Measurements from ENCODE around the gene DENND5A.

The DENND5A gene

GRCh38 chr11:9302448-9302847, 37.3 kb upstream of the DENND5A start:
- DNase-seq (ENCODE audit: extremely low spot score) = no peak
- TF ChIP-seq, protein P1, sequence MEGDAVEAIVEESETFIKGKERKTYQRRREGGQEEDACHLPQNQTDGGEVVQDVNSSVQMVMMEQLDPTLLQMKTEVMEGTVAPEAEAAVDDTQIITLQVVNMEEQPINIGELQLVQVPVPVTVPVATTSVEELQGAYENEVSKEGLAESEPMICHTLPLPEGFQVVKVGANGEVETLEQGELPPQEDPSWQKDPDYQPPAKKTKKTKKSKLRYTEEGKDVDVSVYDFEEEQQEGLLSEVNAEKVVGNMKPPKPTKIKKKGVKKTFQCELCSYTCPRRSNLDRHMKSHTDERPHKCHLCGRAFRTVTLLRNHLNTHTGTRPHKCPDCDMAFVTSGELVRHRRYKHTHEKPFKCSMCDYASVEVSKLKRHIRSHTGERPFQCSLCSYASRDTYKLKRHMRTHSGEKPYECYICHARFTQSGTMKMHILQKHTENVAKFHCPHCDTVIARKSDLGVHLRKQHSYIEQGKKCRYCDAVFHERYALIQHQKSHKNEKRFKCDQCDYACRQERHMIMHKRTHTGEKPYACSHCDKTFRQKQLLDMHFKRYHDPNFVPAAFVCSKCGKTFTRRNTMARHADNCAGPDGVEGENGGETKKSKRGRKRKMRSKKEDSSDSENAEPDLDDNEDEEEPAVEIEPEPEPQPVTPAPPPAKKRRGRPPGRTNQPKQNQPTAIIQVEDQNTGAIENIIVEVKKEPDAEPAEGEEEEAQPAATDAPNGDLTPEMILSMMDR (IDR thresholded peaks at IDR 0.05; ENCODE audit: control extremely low read depth, extremely low read depth, low read depth, missing control alignments) = no peak
- ChIA-PET POLR2A (no interaction called here), CTCF (interaction anchor here (1.5 to 1.6 kb wide), 2 partner anchors 22 to 205 kb away, joined by 3 to 5 read pairs; no protein-coding TSS in a partner anchor)

DNA sequence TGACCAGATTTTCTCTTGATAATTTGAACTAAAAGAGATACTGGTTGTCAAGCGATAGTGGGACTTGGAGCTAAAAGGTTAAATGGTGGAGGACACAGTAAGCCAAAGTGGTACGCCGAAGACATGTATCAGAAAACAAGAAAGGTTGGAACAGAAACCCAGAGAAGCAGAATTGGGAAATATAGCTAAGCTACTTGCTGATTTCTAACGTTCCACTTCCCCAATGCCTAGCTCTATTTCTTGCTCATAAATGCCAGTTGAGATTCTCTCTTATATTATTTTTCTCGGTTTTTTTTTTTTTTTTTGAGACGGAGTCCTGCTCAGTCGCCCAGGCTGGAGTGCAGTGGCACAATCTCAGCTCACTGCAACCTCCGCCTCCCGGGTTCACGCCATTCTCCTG, 36.6 kb upstream of the DENND5A start:
- POLR2A ChIA-PET = no interaction called here
- DNase-seq (ENCODE audit: extremely low spot score) = no peak
- TF ChIP-seq, protein P1 (IDR thresholded peaks at IDR 0.05; ENCODE audit: control extremely low read depth, extremely low read depth, low read depth, missing control alignments) = no peak
- CTCF ChIA-PET = interaction anchor here (1.5 to 1.6 kb wide), 2 partner anchors 21 to 206 kb away, joined by 3 to 5 read pairs; no protein-coding TSS in a partner anchor

GRCh38 chr11:9293646-9294045, 28.5 kb upstream of the DENND5A start:
- DNase-seq (ENCODE audit: extremely low spot score) = no peak
- ChIA-PET CTCF (interaction anchor here (0.6 kb wide), 1 partner anchor 213 kb away, joined by 3 read pairs; no protein-coding TSS in a partner anchor), POLR2A (interaction anchor here (0.7 kb wide), 1 partner anchor 16 kb away, joined by 5 read pairs; no protein-coding TSS in a partner anchor)
- TF ChIP-seq, protein P1 (IDR thresholded peaks at IDR 0.05; ENCODE audit: control extremely low read depth, extremely low read depth, low read depth, missing control alignments) = no peak

GRCh38 chr11:9285850-9286587, 20.9 kb upstream of the DENND5A start:
- ChIA-PET POLR2A (interaction anchor here (0.6 kb wide), 1 partner anchor 1523 kb away, joined by 6 read pairs; no protein-coding TSS in a partner anchor), CTCF (no interaction called here)
- no peak for DNase-seq (ENCODE audit: extremely low spot score)
- TF ChIP-seq, protein P1 (IDR thresholded peaks at IDR 0.05; ENCODE audit: control extremely low read depth, extremely low read depth, low read depth, missing control alignments) = no peak

- TF ChIP-seq, protein P1 (IDR thresholded peaks at IDR 0.05; ENCODE audit: control extremely low read depth, extremely low read depth, low read depth, missing control alignments) = no peak
- CTCF ChIA-PET = interaction anchor here (0.8 to 1.2 kb wide), 6 partner anchors 16 to 115 kb away, joined by 3 read pairs; no protein-coding TSS in a partner anchor
- POLR2A ChIA-PET = interaction anchor here (0.7 to 1.4 kb wide), 3 partner anchors 11 to 180 kb away, joined by 3 to 5 read pairs (median 3); partner anchors contain the start of gene ZNF143
- peak; percentile 47 for DNase-seq (ENCODE audit: extremely low spot score)
These were observed 15.6 kb upstream of the DENND5A start for GRCh38 chr11:9280655-9281301.

GRCh38 chr11:9277176-9277575, 12.0 kb upstream of the DENND5A start:
- CTCF ChIA-PET = interaction anchor here (0.8 to 4.6 kb wide), 4 partner anchors 11 to 230 kb away, joined by 3 to 14 read pairs (median 4); partner anchors contain the start of gene DENND5A
- TF ChIP-seq, protein P1 (IDR thresholded peaks at IDR 0.05; ENCODE audit: control extremely low read depth, extremely low read depth, low read depth, missing control alignments) = no peak

More at GRCh38 chr11:9277176-9277575, 12.0 kb upstream of the DENND5A start:
- POLR2A ChIA-PET = no interaction called here
- no peak for DNase-seq (ENCODE audit: extremely low spot score)

Data from GM10248 (cell line).